ENCODE results near the gene LRRC61.
A peak's percentile ranks its signal among the peaks of the same experiment; 100 is the strongest.
"Not testable (repeated sequence)": the region's sequence is repeated elsewhere in the genome, so short reads cannot be mapped to it uniquely, and the experiment has no call there.

Gene LRRC61, protein sequence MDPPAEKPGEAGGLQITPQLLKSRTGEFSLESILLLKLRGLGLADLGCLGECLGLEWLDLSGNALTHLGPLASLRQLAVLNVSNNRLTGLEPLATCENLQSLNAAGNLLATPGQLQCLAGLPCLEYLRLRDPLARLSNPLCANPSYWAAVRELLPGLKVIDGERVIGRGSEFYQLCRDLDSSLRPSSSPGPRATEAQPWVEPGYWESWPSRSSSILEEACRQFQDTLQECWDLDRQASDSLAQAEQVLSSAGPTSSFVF

DNA sequence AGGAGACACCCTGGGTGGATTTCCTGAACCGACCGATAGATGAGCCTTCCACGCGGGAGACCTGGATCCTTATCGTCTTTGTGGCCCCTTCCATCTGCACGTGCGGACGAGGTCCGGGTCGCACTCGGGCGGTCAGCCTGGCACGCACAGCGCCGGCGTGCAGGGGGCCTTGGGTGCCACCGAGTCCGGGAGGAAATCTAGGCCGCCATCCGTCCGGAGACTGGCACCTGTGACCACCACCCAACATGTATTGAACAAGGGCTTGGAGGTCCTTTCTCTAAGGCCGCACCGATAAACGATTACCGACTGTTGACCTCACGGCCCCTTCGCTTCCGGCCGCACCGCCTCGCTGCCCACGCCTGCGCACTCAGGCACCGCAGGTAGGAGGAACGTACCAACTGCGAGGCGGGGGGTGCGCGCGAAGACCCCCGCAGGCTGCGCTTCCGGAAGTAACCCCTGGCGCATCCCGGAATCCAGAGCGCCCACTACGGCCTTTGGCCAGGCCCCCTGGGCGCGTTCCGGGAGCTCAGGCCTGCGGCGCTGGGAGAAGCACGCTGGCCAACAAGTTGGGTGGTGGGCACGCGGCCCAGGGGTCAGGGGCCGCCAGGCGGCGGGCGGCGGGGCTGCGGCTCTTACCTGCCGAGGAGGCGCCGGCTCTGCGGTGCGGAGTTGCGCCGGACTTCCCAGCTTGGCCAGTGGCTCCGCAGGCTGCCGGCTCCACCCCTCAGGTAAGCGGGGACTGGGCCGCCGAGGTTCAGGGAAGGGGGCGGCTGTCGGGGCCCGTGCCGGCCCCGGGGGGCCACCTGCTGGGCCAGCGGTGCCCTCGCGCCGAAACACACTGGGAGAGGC is at the start of gene LRRC61, which contains the start of gene ACTR3C:
Gene LRRC61, plus strand, starts transcription at position 523 of the 849 bp plus-strand sequence. CDS start 13,507 bp downstream, outside the sequence.
Gene ACTR3C, minus strand, starts transcription at position 713 of the 849 bp plus-strand sequence. CDS start 28,249 bp downstream, outside the sequence.
- peak; percentile 76 for DNase-seq

DNA sequence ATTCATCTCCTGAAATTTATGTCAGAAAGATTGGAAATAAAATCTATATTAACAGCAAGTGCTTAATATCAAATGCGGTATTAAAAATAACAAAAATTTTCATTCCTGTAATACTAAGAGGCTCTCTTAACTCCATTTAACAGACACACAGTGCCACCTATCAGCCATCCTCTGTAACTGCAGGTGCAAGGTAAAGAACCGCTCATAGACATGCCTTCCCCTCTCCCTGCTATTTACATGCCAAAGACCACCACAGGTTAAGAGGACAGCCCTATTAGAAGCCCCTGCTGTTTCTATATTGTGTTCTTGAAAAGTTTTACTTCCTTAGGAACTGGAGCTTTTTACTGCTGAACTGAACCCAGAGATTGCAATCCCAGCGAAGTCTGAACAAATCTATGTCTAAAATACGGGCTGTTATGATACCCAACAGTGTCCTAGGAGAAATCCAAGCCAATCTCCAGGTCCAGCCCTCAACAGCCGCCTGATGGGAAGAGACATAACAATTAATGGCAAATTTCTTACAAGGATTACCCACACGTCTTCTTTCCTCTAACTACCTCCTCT is 46.9 kb upstream of the LRRC61 start:
- not testable (repeated sequence) for DNase-seq

DNA sequence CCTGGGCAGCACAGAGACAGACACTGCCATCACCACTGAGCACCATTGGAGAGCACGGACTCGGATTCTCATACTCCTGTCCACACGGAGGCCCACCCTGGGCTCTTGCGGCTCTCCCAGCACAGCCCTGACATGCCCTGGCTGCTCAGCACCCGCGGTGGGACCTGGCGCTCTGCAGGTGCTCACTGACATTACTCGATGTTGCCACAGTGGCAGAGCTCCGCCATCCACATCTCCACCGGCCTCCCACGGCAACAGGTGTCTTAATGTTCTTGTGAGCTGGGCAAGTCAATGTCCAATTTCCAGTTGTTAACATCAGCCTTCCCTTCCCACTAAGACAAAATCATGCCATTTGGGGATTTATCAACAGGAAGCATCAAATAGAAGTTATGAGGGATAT is 44.8 kb upstream of the LRRC61 start:
- not testable (repeated sequence) for DNase-seq

DNA sequence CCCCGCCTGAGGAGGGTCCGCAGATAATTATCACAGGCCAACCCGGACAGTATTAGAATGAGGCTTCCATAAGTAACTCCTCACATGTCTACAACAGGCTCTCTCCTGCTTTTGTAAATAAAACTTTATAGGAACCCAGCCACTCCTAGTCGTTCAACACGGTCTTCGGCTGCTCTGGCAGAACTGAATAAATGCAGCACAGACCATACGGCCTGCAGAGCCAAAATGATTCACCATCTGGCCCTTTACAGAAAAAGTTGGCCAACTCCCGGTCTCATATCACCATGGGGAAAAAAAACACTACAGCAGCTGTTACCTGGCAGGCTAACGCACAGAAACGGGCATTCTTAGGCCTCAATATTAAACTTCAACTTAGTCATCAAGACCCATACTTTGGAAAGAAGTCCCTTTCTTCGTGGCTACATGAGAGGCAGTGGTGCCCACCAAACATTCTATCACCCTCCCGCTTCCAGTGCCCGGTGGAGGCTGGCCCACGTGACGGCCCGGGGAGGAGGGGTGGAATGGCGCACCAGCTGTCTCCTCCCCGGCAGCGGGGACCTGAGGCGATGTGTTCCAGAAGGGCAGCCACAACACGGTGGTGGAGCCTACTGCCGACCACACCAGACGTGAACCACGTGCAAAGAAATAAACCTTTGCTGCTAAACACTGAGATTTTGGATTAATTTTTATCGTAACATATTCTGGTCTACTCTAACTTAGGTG is 41.3 kb upstream of the LRRC61 start:
- DNase-seq: not testable (repeated sequence)

DNA sequence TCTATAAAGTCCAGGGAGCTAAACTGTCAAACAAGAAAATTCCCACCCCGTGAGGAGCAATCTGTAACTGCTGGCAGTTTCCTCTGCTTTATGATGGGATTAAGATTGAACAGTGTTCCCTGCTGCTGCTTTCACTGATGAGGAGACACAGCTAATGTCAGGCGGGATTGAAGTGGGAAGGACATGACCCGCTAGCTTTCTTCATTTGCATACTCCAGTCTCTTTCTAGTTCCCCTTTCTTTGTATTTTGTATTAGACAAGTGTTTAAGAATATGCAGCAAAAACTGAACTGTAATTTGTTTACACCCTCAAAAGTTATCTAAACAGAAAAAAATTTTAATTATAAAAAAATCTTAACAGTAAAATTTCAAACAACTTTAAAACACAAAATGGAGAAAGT is 40.0 kb upstream of the LRRC61 start:
- DNase-seq: not testable (repeated sequence)

DNA sequence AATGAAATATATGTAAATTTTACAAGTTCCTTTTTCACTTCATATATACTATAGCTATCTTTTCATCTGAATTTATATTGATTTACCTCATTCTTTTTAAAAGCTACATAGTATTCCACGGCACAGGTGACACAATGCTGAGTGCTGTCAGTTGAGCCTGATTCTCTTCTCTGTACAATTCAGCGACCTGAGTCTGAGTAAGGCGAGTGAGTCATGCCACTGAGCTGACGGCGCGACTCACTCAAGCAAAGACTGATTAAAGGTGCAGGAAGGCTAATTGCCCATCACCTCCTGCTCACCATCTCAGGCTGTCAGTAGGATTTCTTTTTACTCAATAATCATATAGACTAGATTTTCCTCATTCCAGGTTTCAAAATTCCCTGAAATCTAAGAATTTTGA is 39.5 kb upstream of the LRRC61 start:
- not testable (repeated sequence) for DNase-seq

DNA sequence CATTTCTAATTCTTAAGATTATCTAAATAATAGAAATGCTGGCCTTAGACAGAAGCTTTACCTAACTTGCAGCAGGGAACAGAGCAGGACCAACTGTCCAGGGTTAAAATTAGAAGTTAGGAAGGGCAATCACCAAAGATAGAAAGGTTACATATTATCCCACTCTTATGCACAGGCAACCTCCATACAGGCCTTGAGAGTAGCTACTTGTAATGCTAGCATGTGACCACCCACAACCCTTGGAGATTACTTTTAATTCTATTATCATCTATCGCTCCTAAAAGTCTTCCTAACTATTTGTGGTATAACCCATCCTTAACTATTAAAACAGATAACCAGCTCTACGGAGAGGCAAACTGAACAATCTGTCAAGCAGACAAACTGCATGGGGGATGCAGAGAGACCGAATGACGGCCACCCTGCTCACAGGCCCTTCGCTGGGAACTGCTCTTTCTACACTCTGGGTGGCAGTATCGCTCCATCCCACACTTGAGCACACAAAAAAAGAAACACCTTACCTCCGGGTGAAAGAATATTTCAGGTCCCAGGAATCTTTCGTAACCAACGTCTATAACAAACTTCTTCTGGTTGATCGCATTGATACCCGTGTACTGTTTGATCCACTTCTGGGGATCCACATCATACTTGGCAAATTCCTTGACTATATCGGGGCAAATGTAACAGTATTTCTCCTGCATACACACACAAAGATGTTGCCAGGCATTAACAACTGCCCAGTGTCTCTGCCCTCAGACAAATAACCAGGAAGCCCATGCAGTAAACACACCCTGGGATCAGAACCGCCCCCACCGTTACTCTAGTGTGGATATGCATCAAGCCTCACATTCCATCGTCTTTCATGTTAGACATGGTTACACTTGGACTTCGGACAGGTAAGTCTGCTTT is 37.1 kb upstream of the LRRC61 start:
- DNase-seq: not testable (repeated sequence)

DNA sequence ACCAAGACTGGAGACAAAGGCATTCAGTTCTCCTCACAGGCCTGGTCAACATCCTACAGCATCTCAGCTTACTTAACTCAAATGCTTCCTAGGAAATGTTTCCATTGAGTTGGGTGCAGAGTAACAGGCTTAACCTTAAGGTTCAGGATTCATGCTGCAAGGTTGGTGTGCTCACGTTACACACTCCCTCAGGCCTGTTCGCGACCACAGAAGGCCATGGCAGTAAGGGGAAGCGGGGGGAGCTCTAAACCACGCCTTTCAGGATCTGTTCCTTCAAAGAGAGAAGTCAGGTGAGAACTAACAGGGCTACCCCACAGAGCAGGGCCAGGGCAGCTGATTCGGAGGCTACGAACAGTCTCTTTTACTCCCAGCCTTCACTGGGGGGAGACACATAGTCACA is 35.3 kb upstream of the LRRC61 start:
- not testable (repeated sequence) for DNase-seq

DNA sequence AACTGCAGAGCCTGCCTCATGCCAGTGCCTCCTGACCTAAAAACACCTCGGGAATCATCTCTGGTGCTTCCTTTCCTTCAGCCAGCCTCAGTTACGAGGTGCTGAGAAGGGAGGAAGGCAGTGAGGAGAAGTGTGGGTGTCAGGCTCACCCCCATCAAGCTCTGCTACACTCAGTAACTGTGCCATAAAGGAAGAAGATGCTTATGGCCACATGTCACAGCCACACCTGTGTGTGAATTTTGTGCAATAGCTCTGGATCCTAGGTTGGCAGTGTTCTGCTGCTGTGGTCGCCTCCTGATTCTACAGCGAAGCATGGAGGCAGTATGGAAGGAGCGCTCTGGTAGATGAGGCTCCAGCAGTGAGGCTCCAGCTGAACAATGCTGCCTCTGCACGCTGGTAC is 34.3 kb upstream of the LRRC61 start:
- not testable (repeated sequence) for DNase-seq

DNA sequence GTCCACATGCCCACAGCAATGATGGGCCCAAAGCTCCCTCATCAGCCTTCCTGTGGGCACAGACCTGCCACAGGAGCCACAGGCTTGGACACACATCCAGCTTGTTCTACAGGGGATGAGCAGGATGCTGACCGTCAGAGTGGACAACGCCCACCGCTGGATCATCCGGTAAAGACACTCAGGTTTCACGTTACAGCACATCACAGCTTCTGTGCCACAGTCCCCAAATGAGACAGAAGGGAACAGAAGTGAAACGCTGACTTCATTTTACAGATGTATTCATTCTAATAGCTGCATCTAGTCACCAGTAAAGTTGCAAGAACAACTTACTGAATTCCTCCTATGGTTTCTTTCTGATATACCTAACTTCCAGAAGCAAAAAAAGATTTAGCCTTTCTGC is 32.8 kb upstream of the LRRC61 start:
- DNase-seq: not testable (repeated sequence)

DNA sequence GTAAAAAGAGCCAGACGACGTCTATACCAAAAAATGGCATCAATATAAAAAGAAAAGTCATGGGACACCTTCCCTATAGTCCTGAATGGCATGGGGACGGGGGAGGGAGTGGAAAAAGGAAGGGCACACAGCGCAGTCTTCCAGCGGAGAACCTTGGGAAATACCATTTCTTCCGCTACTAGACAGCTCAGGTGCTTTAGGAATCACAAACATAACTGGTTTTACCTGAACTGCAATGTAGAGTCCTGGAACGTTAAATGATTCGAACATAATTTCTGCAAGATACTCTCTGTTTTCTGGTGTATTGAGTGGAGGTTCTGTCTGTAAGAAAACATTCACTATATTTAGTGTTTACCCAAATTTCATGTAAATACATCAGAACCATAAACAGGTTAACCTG is 28.1 kb upstream of the LRRC61 start:
- not testable (repeated sequence) for DNase-seq

DNA sequence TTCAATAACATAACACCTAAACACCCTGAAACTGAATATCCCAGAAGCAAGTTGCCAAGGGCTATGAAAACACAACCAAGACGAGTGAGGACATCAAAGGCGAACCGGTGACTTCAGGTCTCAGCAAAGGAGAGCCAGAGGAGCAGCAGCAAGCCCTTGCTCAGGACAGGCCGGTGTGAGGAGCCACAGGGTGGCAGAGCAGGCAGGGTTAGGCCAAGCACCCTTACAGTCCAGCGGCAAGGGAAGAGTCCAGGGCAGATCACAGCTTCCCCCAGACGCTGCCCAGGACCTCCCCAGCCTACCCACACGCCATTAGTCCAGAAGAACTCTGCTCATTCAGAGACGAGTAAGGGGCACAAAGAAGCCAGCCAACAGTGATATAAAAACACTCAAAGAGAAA is 27.5 kb upstream of the LRRC61 start:
- DNase-seq: not testable (repeated sequence)

DNA sequence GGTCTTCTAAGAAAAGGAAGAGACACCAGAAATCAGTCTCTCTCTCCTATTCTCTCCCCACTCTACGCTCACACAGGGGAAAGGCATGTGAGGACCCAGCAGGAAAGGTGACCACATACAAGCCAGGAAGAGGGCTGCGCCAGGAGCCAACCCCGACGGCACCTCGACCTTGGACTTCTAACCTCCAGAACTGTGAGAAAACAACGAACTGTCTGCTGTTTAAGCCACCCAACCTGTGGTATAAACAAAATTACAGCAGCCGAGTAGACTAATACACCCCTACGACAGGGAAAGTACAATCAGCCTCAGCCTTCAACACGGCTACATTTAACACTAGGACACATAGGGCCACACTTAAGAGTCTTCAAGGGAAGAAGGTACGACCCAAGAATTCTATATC is 26.4 kb upstream of the LRRC61 start:
- not testable (repeated sequence) for DNase-seq

DNA sequence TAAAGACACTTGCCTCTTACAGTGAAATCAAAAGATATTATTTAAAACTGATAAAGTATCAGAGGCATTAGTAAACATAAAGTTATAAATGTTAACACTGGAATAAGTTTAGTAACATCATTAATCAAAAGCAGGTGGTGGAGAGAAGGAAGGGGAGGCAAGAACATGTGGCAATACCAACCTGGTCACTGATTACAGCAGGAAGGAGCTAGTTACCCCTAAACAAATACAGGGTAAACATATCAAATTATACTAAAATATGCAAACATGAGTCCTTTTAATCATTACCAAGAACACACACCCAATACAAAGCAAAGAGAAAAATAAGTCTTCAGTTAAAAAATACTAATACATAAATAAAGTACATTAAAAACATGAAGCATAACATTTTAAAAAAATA is 25.2 kb upstream of the LRRC61 start:
- not testable (repeated sequence) for DNase-seq

DNA sequence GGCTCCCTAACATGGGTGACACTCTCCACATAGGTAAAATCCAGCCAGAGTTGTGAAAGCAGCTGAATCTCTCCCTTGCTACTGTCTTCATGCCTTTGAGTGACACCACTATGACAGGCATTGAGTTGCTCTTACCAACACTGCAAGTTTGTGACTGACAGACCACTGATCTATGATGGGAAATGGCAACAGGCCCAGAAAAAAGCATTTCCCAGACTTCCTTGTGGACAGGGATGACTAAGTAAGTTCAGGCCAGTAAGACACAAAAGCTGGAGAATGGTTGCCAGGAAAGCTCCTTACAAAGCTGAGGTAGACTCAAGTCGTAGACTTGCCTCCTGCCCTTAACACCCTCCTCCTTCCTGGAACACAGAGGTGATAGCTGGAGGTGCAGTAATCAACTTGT is 20.2 kb upstream of the LRRC61 start:
- not testable (repeated sequence) for DNase-seq

DNA sequence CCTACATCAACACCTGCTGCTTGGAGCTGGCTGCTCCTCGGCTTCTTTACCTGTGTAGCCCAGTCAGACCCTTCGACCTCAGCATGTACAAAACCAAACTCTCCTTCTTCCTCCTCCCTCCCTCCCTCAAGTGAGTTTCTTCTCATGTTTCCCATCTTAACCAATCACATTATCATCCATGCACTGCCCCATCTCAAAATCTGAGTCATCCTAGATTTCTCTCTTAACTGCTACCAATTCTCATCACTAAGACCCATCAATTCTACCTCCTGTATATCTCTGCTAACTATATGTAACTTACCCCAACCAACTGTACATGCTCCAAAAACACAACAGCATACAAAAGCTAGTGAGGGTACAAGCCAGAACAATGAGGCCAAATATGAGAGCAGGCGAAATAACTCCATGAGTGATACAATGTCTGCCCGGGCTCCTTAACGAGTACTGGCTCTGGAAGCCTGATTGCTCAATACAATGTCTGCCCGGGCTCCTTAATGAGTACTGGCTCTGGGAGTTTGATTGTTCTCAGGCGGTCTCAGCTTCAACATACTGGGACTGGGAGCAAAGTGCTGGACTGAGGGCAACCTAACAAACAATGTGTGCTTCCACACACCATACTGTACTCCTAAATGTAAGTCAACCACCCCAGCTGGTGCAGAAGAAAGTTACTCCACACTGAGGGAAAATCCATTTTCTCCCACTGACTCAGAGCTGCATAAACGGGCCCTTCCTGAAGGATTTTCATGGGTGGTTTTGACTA is 18.5 kb upstream of the LRRC61 start:
- not testable (repeated sequence) for DNase-seq

DNA sequence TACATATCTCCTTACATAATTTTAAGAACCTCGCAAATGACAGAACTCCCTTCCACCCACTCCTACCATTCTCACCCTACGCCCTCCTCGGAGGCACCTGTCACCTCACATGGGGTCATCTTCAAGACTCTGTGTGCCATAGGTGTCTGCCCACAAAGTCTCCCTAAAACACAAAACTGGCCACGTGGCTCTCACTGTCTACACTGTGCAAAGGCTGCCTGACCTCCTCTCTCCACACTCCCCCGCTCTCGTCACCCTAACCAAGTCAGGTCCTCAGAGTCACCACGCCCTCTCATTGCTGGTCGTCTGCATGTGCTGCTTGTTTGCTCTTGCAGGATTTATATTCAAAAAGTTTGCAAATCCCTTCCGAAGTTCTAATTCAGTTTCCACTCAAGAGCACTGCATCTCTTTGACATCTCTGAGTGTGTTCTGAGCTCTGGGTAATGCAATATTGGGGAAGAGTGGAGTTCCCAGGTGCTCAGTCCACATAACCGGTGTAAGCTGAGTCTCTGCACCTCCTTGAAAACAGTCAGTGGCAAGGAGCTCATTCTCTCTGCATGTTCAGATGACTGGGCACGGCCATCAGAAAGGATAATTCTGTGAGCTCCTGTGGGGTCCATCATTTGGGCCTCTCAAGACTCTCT is 17.8 kb upstream of the LRRC61 start:
- not testable (repeated sequence) for DNase-seq

DNA sequence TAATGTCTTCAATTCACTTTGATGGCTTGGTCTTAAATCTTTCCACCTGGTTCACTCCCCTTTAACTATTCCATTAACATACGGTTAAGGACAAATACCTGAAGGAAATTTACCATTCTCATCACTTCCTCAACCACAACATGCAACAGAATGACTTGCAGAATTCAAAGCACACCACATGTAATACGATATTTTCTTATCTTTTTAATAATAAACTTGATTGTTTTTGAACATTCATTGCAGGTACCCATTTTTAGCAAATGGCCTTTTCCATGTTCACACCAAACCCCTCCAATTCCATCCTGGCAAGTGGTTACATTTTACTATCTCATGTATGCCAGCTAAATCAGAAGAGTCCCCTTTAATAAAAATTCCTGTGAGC is 17.3 kb upstream of the LRRC61 start:
- DNase-seq: not testable (repeated sequence)

DNA sequence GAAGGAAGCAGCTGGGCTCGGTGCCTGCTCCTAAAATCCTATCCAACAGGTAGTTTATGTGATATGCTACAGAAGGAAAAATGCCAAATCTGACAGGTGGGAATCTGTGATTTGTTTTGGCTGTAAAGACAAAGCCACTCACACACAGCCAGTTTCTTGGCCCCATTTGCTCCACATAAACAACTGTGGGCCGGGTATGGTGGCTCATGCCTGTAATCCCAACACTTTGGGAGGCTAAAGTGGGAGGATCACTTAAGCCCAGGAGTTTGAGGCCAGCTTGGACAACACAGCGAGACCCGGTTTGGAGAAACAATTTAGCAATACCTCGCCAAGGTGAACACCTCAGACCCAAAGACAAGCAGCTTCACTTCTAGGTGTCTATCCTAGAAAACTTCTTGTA is 16.8 kb upstream of the LRRC61 start:
- not testable (repeated sequence) for DNase-seq

DNA sequence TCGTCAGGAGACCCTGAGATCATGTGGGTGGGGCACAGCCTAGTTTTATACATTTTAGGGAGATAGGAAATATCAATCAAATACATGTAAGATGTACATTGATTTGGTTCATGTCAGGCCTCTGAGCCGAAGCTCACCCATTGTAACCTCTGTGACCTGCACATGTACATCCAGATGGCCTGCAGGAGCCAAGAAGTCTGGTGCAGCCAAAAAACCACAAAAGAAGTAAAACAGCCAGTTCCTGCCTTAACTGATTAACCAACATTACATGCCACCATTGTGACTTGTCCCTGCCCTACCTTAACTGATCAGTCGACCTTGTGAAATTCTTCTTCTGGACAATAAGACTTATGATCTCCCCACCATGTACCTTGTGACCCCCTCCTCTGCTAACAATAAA is 16.0 kb upstream of the LRRC61 start:
- no peak for DNase-seq

DNA sequence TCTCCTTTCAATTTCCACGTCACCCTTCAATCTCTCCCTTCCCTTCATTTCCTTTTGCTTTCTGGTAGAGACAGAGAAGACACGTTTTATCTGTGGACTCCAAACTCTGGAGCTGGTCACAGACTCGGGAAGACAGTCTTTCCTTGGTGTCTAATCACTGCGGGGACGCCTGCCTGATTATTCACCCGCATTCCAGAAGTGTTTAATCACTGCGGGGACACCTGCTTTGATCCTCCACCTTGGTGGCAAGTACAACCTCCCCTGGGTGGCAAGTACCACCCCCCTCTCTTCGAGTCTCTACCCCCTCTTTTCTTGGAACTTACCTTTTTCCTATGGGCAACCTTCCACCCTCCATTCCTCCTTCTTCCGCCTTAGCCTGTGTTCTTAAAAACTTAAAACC is 15.3 kb upstream of the LRRC61 start:
- no peak for DNase-seq

Measured in NCI-H1417 treated with DMSO at 0.1 percent for 48 hours (cell line).